Panc1 (cell line): ENCODE results near the gene DLL1. TPM values are rescaled to one million over a fixed set of nuclear protein-coding genes. Genes with fewer than 3 reads are reported as not detected.

Source experiments
- ATAC-seq: fragments of 200-7000 bp; cut with Tn5 transposase; 2 replicates; pipeline ENCODE4 v1.9.1; 2020; ENCODE audit warnings: mild to moderate bottlenecking, moderate library complexity
- BruUV-seq: library from RNA; stranded (reverse); fragments of 400-500 nt; replicated peaks from 2 replicates; lab custom pipeline; 2021; lab: Mats Ljungman, UMichigan
- CTCF ChIA-PET: fragments of 300-600 bp; sonication (Branson Sonifier 250); formaldehyde crosslinking; loops from one replicate; lab custom pipeline; 2022; ENCODE audit warnings: antibody characterized with exemption; lab: Charles Lee
- POLR2A ChIA-PET: fragments of 300-600 bp; sonication (Branson Sonifier 250); formaldehyde crosslinking; loops from one replicate; lab custom pipeline; 2022; ENCODE audit warnings: antibody characterized with exemption; lab: Charles Lee
- DNase-seq: peaks from one replicate; pipeline ENCODE4 v3.0.0-alpha.2; 2010; ENCODE audit warnings: low read depth, low spot score
- H3K27ac ChIP-seq: 2 replicates; pipeline ENCODE4 v1.5.1; 2011; ENCODE audit warnings: mild to moderate bottlenecking, low read length, inconsistent platforms
- H3K27me3 ChIP-seq: fragments of 200-500 bp; sonication (Bioruptor generic); 2 replicates; pipeline ENCODE4 v1.6.0; 2014; ENCODE audit warnings: low read length, inconsistent platforms; ENCODE audit not compliant: control insufficient read depth, insufficient read depth
- H3K36me3 ChIP-seq: fragments of 200-500 bp; sonication (Bioruptor generic); 2 replicates; pipeline ENCODE4 v1.5.1; 2014; ENCODE audit warnings: inconsistent platforms, mild to moderate bottlenecking, low read length, moderate library complexity; ENCODE audit not compliant: control insufficient read depth, insufficient read depth
- H3K4me1 ChIP-seq: 2 replicates; pipeline ENCODE4 v1.5.1; 2011; ENCODE audit warnings: inconsistent platforms, mild to moderate bottlenecking, low read length, moderate library complexity; ENCODE audit not compliant: control insufficient read depth, insufficient read depth
- H3K4me3 ChIP-seq, 2 experiments: 2 replicates each; pipeline ENCODE4 v1.5.1; 2011 to 2012; ENCODE audit warnings: low read depth in 2 of 2, low read length in 2 of 2, mild to moderate bottlenecking in 2 of 2, inconsistent platforms in 1 of 2, moderate library complexity in 1 of 2
- H3K9me3 ChIP-seq: fragments of 200-500 bp; sonication (Bioruptor generic); 2 replicates; pipeline ENCODE4 v1.5.1; 2014; ENCODE audit warnings: low read depth, mild to moderate bottlenecking, inconsistent platforms, low read length, moderate library complexity; ENCODE audit not compliant: control insufficient read depth, insufficient read depth
- POLR2AphosphoS5 ChIP-seq: IDR thresholded peaks from 2 replicates; pipeline ENCODE4 v1.6.1; 2012; ENCODE audit warnings: mild to moderate bottlenecking, low read depth, low read length, moderate library complexity
- SIN3A ChIP-seq: IDR thresholded peaks from 2 replicates; pipeline ENCODE4 v1.6.1; 2012; ENCODE audit warnings: low read depth, mild to moderate bottlenecking, low read length, moderate library complexity, borderline replicate concordance; ENCODE audit not compliant: insufficient read depth
- TCF7L2 ChIP-seq: IDR thresholded peaks from 2 replicates; pipeline ENCODE4 v1.6.1; 2011; ENCODE audit warnings: mild to moderate bottlenecking, low read depth, low read length, inconsistent platforms
- in situ Hi-C: cut with HindIII; loops from 2 replicates; pipeline ENCODE4 v1.10.0; 2016; ENCODE audit warnings: low sequenced_read_pairs, low pct_unique_long_range_greater_than_20kb
- intact Hi-C: fragments of 100-400 bp; cut with micrococcal nuclease; formaldehyde crosslinking; loops from one replicate; pipeline ENCODE4 v1.10.0; 2022; ENCODE audit not compliant: unreplicated experiment
- total RNA-seq: library from RNA; stranded (reverse); gene quantifications from one replicate; pipeline ENCODE4 v1.2.1, GENCODE V29; 2021; ENCODE audit not compliant: unreplicated experiment
- TF ChIP-seq, protein P1 (sequence below): fragments of 450-650 bp; IDR thresholded peaks from 2 replicates; pipeline ENCODE4 v1.5.1; 2017; ENCODE audit warnings: mild to moderate bottlenecking
- TF ChIP-seq, protein P2 (sequence below), 2 experiments: IDR thresholded peaks; 2 replicates each; pipeline ENCODE4 v1.6.1; 2011 to 2012; ENCODE audit warnings: low read depth in 2 of 2, control low read depth in 1 of 2, low read length in 1 of 2, mild to moderate bottlenecking in 1 of 2, moderate library complexity in 1 of 2; ENCODE audit not compliant: insufficient read depth in 1 of 2

The DLL1 gene
- total RNA-seq, 1 experiment from 2014 or later, result 2.4 TPM

DNA sequence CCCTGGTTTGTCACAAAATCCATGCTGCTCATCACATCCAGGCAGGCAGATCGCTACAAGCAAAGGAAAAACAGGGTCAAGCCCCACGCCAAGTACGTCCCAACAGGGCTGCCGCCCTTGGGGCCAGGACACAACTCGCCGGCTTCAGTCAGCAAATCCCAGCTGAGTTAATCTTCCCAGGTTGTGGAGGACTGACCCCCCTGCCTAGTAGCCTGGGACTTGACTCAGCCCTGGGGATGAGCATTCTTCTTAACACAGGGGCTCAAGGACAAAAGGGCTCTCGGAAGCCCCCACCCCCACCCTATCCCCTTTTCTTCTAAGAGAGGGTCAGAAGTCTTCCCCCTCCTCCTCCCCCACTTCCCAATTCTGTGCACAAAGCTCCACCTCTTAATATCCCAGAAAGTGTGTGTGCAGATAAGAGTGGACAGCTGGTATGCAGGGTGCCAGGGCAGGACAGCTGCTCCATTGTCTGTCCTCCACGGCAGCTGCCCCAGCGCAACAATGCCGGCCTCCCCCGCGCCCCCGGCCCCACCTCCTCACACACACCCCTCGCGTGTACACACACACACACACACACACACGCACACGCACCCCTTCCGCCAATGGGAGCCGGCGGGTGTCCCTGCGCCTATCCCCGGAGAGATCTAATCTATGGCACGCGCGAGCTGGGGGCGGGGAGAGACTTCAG, 4.5 kb downstream of the DLL1 start:
- ChIA-PET POLR2A (no interaction called here), CTCF (no interaction called here)
- no peak overlapping the region for H3K27ac ChIP-seq
- BruUV-seq, result no TSS peak
- ATAC-seq (no peak), DNase-seq (no peak)
- H3K9me3 ChIP-seq, result no peaks in the 10 kb centered on the region
- TF ChIP-seq TCF7L2, result no peak
- TF ChIP-seq, protein P1, sequence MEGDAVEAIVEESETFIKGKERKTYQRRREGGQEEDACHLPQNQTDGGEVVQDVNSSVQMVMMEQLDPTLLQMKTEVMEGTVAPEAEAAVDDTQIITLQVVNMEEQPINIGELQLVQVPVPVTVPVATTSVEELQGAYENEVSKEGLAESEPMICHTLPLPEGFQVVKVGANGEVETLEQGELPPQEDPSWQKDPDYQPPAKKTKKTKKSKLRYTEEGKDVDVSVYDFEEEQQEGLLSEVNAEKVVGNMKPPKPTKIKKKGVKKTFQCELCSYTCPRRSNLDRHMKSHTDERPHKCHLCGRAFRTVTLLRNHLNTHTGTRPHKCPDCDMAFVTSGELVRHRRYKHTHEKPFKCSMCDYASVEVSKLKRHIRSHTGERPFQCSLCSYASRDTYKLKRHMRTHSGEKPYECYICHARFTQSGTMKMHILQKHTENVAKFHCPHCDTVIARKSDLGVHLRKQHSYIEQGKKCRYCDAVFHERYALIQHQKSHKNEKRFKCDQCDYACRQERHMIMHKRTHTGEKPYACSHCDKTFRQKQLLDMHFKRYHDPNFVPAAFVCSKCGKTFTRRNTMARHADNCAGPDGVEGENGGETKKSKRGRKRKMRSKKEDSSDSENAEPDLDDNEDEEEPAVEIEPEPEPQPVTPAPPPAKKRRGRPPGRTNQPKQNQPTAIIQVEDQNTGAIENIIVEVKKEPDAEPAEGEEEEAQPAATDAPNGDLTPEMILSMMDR, result no peak
- TF ChIP-seq, protein P2, sequence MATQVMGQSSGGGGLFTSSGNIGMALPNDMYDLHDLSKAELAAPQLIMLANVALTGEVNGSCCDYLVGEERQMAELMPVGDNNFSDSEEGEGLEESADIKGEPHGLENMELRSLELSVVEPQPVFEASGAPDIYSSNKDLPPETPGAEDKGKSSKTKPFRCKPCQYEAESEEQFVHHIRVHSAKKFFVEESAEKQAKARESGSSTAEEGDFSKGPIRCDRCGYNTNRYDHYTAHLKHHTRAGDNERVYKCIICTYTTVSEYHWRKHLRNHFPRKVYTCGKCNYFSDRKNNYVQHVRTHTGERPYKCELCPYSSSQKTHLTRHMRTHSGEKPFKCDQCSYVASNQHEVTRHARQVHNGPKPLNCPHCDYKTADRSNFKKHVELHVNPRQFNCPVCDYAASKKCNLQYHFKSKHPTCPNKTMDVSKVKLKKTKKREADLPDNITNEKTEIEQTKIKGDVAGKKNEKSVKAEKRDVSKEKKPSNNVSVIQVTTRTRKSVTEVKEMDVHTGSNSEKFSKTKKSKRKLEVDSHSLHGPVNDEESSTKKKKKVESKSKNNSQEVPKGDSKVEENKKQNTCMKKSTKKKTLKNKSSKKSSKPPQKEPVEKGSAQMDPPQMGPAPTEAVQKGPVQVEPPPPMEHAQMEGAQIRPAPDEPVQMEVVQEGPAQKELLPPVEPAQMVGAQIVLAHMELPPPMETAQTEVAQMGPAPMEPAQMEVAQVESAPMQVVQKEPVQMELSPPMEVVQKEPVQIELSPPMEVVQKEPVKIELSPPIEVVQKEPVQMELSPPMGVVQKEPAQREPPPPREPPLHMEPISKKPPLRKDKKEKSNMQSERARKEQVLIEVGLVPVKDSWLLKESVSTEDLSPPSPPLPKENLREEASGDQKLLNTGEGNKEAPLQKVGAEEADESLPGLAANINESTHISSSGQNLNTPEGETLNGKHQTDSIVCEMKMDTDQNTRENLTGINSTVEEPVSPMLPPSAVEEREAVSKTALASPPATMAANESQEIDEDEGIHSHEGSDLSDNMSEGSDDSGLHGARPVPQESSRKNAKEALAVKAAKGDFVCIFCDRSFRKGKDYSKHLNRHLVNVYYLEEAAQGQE (IDR thresholded peaks at IDR 0.05; ENCODE audit: insufficient read depth in 1 of 2, low read depth in 2 of 2, low read length in 1 of 2), result no peak
- no peak for TF ChIP-seq POLR2AphosphoS5
- no peak for TF ChIP-seq SIN3A
- no peak overlapping the region for H3K4me3 ChIP-seq
- no peaks in the 10 kb centered on the region for H3K4me1 ChIP-seq
- no peaks in the 10 kb centered on the region for H3K36me3 ChIP-seq
- intact Hi-C loops (no loop called here), in situ Hi-C loops (no loop called here)
- H3K27me3 ChIP-seq, result peaks cover 8% of the 10 kb centered on the region; the same call in 1 of the 2 replicates

DNA sequence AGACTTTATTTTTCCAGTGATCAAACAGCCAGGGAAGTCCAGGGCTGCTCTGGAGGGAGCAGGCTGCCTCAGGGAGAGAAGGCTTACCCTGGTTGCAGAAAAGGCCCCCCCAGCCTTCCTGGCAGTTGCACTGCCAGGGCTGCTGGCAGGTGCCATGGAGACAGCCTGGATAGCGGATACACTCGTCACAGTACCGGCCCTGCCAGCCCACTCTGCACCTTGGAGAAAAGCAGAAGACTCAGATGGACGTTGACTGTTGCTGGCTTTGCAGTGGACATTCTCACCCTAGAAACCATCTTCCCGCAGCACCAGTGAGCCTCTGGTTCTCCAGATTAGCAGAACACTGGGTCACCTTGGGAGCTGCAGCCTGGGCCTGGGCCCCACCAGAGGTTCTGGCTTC, 5.4 kb downstream of the DLL1 start:
- TF ChIP-seq TCF7L2, result no peak
- TF ChIP-seq SIN3A, result no peak
- TF ChIP-seq, protein P1, result no peak
- TF ChIP-seq, protein P2 (IDR thresholded peaks at IDR 0.05; ENCODE audit: insufficient read depth in 1 of 2, low read depth in 2 of 2, low read length in 1 of 2), result no peak
- no peak for TF ChIP-seq POLR2AphosphoS5
- ATAC-seq (no peak), DNase-seq (no peak)
- Histone ChIP-seq H3K36me3 (no peaks in the 10 kb centered on the region), H3K4me3 (no peak overlapping the region), H3K4me1 (peaks cover 6% of the 10 kb centered on the region), H3K27me3 (peaks cover 8% of the 10 kb centered on the region; the same call in 1 of the 2 replicates), H3K9me3 (no peaks in the 10 kb centered on the region), H3K27ac (no peak overlapping the region)
- in situ Hi-C loops, result no loop called here
- ChIA-PET POLR2A (no interaction called here), CTCF (no interaction called here)
- BruUV-seq, result no TSS peak
- intact Hi-C loops, result no loop called here
